NCI-H446 (cell line): ENCODE measurements around the gene FAM53A.
"Not testable (repeated sequence)": the region's sequence is repeated elsewhere in the genome, so short reads cannot be mapped to it uniquely, and the experiment has no call there.

Source experiments
- DNase-seq, 2 experiments: peaks; one replicate each; lab custom pipeline; 2025; lab: John Stamatoyannopoulos, UW

FAM53A gene

DNA sequence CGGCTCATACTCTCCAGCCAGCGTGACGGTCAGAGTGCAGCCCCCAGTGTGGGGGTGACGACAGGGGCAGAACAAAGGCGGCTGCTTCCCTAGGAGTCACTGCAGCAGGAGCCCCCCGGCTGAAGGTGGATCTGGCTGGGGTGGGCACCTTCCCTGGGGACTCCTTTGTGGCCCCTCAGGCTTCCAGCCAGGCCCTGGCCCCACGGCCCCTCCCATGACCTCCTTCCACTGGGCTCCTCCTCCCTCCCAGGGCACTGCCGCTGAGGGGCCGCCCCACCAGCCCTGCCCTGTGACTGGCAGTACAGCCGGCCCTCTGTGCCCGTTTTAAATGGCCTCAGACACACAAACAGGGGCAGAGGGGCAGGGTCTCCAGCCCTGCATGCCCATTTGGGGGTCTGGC lies 61.9 kb downstream of the FAM53A start:
- DNase-seq = no peak

DNA sequence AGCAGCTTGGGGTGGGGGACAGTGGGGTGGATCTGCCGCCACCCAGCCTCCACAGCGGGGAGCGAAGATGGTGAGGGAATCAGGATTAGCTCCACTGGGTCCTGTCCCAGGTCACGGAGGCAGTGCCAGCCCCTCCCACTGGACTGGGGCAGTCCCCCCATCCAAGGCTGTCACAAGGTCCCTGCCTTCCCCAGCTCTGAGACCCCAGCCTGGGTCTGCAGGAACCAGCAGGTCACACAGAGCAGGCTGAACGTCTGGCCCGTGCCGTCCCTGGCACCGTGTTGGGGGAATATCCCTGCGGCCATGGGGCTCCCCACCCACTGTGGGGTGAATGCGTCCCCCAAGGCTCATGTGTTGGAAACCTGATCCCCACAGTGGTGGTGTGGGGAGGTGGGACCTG lies 62.6 kb downstream of the FAM53A start:
- DNase-seq = no peak

DNA sequence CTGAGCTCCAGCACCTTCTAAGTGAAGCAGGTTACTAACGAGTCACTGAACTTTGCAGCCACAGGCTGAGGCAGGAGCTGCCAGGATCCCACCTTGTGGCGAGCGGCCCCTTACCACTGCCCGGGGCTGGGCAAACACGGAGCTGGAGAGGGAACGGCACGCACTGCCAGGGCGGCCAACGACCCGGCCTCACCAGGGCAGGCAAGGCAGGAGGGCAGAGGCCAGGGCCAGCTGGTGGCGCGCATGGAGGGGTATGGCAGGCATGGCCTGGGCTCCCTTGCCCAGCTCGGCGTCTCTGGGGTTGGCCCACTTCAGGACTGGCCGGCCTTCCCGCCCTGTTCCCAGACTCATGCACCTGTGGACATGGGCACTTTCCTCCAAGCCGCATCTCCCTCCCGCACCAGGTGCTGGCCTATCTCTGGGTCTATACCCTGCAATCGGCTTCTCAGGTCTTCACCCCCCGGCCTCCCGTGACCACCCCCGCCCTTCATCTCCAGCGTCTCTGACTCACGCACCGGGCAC lies 64.9 kb downstream of the FAM53A start:
- DNase-seq = no peak

DNA sequence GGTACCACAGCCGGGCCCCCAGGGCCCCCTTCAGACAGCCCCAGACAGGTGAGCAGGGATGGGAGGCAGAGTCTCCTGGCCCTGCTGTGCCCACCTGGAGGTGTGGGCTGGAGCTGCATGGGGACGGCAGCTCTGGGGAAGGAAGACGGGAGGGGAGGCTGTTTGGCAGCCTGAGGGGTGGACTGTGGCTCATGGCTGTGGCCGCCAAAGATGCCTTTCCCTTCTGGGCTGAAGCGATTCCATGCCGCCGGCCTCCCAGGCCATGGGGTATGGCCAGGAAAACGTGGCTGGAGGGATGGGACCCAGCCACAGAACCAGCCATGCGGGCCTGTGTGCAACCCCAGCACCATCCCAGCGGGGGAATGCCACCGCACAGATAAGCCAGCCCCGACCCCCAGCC lies 65.7 kb downstream of the FAM53A start:
- no peak for DNase-seq

DNA sequence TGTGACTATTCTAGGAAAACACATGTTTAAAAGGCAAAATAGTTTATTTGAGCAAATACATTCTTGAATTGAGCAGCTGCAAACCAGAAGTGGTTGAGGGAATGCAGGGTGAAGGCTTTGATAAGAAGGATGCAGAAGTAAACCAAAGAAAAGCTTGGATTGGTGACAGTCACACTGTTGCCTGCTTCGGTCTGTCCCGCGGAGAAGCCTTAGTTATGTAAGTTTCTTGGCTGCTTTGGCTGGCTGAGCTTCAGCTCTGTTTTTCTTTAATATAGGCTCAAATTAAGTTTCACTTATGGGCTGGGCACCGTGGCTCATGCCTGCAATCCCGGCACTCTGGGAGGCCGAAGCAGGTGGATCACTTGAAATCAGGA lies 67.6 kb downstream of the FAM53A start:
- no peak for DNase-seq

DNA sequence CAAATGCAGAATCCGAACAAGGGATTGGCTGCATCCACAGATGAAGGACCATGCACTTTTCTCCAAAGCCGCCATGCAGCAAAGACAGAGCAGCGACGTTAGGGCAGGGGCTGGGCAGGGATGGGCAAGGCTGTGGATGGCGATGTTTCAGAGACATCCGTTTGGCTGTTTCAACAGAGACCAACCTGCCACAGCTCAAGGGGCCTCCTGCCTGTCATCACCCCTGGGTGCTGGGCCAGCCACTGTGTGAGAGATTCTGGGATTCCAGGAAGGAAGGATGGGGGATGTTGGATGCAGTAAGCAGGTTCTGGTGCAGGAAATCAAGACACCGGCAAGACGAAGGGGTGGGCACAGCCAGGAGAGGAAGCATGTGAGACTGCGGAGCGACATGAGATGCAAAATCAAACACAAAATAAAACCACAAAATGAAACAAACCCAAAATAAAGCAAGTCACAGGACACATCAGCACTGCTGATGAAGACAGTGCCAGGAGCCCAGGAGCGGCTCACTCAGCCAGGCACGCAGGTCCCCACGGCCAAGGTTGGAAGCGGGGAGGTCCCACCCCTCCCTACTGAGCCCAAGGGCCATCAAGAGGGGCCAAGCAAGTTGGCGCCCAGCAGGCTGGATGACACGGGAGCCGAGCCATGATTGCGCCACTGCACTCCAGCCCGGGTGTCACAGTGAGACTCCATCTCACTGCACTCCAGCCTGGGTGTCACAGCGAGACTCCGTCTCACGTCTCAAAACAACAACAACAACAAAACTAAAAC lies 68.1 kb downstream of the FAM53A start:
- DNase-seq = no peak

DNA sequence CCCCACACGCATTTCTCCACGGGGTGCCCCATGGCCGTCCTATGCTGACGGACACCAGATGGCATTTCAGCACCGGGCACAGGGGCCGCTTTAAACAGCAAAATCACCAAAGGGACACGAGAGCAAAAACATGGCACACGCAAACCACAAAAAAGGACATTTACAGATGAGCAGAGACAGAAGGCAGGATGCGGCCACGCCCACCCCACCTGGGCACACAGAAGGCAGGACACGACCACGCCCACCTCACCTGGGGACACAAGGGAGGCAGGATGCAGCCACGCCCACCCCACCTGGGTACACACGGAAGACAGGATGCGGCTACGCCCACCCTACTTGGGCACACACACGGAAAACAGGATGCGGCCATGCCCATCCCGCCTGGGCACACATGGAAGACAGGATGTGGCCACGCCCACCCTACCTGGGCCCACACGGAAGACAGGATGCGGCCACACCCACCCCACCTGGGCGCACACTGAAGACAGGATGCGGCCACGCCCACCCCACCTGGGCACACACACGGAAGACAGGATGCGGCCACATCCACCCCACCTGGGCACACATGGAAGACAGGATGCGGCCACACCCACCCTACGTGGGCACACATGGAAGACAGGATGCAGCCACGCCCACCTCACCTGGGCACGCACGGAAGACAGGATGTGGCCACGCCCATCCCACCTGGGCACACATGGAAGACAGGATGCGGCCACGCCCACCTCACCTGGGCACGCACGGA lies 69.1 kb downstream of the FAM53A start:
- DNase-seq = no peak

DNA sequence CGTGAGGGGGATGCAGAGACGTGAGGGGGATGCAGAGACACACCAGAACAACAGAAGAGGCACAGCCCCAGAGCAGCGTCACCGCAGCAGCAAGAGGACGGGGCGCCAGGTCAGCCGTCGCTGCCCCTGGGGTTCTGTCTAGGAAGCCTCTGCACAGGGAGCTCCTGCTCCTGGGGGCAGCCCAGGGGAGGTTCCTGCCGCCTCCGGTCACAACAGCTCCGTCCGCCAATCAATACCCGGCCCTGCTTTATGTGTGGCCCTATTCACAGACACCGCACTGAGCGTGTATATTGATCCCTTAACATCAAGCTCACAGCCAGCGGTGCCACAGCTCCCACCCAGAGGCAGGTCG lies 69.6 kb downstream of the FAM53A start:
- DNase-seq = no peak

DNA sequence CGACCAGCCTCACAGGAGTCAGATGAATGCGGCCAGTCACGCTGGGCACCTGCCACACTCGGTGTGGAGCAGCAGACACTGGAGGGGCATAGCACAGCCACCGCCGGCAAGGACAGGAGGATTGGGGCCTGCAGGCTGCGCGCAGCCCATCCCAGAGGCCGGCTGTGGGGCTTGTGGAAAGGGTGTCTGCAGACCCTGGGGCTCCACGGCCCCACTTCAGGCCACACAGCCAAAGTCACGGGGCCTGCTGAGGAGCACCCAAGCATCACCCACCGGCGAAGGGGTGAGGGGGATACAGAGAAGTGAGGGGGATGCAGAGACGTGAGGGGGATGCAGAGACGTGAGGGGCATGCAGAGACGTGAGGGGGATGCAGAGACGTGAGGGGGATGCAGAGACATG lies 70.1 kb downstream of the FAM53A start:
- DNase-seq = no peak

DNA sequence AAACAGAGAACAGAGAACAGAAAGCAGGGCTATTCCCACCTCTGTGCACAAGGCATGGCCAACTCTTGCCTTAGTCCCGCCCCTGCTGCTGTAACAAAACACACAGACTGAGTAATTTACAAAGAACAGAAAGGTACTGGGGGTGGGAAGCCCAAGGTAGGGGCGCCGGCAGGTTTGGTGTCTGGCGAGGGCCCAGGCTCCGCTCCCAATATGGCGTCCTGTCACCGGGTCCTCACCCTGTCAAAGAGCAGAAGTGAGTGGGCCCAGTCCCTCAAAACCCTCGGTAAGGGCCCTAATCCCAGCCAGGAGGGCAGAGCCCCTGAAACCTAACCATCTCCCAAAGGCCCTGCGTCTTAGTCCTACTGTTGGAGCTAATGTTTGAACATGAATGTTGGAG lies 71.0 kb downstream of the FAM53A start:
- DNase-seq = no peak

DNA sequence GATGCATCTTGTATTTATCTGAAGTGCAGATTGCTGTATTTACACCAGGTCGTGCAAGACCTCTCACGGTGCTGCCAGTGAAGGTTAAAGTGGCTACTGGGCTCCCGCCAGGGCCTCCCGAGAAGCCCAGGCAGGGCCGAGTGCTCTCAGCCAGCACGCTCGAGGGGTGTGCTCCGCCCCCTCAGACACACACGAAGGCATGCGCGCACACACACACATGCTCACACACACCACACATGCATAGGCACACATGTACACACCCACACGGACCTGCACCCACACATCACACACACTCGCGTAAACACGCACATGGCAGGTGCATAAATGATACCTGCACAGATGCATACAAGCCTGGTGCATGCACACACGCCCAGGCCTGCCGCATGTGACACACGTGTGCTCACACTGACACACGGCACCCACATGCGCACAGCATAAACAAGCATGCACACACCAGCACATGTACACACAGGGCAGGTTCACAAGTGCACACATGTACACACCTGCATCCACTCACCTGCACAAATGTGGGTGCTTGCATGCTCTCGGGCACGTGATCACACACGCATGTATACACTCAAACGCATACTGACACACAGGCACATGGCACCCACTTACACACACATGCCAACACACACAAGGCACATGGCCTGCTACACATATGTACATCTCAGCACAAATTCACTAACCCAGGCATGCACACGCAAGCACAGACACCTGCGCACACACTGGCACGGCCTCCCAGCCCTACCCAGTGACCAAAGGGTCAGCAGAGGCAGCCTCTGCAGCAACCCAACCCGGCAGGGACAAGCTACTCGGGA lies 71.6 kb downstream of the FAM53A start:
- DNase-seq = no peak

DNA sequence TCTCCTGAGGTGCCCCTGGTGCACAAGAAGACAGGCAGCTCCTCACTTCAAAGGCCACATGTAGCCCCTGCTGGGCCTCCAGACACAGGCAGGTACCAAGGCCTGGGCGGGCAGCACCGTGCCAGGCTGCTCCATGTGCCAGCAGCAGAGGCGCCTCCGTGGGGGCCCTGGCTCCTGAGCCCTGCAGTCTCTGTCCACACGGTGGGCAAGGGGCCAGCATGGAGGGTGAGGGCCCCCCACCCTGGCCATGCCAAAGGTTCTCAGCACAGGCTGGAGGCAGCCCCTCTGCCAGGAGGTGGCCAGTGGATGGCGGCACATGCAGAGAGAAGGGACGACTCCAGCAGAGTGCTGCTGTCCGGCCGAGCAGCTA lies 72.6 kb downstream of the FAM53A start:
- no peak for DNase-seq

DNA sequence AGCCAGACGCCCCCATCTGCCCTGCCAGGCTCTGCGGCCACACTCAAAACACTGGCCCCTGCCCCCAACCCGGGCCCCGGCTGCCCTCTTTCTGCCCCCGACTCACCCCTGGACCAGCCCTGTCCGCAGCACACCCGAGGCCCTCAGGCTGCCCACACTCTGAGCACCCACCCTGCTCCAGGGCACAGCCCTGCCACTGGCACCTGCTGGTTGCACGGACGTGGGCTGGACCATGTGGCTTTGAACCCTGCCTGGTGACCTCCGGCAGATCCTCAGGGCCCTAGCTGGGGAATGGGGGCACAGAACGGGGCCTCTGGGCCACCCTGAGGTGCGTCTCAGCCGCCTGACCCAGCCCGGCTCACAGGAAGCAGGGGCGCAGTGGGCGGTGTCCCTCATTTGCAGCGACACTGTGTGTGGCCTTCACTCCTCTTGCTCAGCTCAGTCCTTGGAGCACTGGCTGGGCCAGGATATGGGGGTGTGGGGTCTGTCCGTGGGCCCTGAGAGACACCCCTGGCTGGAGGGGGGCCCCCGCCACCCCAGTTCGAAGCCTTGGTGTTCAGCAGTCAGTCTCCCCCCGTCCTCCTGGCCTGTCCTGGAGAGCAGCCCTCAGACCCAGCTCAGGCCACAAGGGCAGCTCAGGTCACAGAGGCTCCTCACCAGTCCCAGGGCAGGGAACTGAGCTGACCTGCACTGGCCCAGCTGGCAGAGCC lies 73.2 kb downstream of the FAM53A start:
- DNase-seq = no peak

DNA sequence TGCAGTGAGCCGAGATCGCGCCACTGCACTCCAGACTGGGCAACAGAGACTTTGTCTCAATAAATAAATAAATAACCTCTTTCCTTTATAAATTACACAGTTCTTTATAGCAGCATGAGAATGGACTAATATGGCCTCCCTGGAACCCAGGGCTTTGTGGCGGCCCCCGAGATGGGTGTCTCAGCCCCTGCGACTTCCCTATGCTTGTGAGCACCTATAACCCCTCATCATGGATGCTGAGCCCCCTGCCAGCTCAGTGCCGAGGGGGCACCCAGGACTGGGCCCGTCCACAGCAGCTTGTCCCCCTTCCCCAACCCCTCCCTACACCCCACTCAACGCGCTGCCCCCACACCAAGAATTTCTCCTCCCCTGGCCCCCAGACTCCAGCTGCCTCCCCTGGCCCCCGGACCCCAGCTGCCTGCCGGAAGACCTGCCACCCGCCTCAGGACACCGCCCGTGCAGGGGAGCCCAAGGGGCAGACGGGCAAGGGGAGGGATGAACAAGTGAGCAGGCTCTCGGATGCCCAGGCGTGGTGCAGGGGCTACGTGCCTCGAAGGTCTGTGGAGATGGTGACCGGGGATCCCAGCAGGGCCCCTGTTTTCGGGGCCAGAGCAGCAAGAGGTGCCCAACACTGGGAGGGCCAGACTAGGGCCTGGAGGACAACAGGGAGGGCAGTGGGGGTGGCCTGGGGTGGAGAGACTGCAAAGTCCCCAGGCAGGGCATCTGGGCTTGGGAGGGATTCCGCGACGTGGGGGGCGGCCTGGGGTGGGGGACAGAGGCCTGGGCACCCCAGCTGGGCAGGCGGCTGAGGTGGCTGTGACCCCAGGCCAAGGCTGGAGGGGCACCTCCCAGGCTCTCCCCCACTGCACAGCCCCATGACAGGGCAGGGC lies 74.0 kb downstream of the FAM53A start:
- DNase-seq = no peak

DNA sequence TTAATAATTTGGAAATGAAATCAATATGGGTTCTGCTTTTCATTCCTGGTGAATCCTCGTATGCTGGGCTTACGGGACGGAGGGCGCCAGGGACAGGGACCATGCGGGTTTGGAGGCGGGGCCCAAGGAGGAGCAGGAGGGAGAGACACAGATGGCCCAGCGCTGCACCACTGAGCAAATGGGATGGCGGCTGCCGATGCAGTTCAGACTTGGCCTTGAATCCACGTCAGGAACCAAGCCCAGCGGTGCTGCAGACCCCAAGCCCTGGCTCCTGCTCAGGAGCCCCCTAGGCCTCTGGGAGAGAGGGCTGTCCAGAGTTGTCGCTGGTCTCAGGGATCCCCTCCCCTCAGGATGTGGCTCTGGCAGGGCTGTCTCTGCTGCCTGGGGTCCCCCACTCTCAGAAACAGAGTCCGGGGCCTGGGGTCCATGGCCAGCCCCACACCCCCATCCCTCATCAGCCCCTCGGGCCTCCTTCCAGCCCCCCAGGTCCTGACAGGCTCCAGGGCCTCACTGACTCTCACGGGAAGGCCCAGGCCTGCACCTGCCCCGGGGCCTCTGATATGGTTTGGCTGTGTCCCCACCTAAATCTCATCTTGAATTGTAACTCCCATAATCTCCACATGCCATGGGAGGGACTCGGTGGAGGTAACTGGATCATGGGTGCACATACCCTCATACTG lies 75.2 kb downstream of the FAM53A start:
- peak in 1 of 2 experiments; percentile 18 for DNase-seq

DNA sequence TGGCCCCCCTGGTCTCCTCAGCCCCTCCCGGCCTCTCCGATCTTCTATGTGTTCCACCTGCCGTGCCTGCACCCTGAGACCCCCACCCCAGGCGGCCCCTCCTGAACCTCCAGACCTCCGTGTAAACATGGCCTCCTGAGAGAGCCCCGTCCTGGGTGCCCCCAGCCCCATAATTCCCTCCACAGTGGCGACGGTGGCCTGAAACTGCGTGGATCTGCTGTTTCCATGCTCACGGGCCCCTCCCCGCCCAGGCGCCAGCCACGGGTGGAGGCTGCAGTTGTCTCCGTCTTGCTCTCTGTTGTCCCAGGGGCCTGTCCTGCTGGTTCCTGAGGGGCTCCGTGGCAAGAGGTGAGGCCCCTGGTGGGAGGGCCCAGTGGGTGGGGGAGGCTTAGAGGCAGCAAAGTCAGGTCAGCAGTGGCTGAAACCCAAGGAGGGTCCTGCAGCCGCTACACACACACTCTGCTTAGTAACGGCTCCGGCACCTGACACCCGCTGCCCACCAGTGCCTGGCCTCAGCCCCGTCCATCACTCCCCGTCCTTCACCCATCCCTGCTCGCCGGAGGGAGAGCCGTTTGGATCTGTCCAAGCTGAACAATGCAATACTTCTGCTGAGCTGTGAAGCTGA lies 75.8 kb downstream of the FAM53A start:
- no peak for DNase-seq

DNA sequence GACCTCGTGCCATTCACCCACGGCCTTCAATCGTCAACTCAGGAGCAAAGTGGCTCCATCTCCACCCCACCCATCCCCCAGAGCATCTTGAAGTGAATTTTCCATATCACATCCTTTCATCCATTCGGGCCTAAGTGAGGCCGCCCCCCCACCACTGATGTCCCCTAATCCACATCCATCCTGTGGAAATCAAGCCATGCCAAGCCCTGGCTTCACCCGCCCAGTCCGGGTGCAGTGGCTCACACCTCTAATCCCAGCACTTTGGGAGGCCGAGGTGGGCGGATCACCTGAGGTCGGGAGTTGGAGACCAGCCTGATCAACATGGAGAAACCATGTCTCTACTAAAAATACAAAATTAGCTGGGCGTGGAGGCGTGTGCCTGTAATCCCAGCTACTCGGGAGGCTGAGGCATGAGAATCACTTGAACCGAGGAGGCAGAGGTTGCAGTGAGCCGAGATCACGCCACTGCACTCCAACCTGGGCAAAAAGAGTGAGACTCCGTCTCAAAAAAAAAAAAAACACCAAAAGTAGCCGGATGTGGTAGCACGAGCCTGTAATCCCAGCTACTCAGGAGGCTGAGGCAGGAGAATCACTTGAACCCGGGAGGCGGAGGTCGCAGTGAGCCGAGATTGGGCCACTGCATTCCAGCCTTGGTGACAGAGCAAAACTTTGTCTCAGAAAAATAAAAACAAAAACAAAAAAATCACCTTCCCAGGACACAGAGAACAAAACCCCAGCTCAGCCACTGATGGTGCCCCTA lies 76.5 kb downstream of the FAM53A start:
- not testable (repeated sequence) for DNase-seq

DNA sequence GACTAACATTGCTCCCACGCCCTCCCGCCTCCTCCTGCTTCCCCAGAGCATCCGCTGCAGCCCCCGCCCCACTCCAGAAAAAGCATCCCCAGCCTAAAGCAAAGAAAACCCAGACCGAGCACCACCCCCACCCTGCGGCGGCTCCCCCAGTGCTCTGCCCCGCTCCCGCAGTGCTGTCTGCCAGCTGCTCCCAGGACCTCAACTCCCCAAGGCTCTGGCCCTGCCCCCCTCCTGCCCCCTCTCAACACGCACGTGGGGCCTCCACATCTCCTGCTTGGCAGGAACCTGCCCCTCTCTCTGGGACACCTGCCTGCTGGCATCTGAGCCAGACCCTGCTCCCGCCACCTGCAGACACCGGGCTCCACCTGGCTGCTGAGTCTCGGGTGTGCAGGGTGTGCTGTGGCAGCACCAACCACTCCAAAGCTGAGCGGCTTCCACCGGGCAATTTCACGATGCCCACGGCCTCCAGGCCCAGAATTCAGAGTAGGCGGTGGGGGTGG lies 79.4 kb downstream of the FAM53A start:
- DNase-seq = no peak

DNA sequence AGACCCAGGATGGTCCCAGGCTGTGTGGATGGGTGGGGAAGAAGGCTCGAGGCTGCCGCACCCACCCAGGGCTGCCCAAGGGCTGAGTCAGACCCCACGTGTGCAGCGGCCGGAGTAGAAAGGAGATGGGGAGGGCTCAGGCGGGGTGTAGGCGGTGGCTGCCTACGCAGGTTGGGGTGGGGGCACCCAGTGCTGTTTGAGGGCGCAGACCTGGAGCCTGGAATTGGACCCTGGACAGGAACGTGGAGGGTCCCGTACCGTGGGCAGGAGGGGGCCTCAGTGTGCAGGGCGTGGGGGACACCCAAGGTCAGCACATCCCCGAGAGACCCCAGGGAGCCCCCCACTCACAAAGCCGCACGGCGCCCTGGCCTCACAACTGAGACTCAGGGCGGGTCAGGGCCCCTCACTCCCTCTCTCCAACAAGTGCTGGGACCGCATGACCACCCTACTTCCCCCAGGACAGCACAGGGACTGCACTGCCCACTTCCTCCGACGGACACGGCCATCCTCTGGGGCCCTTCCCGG lies 79.9 kb downstream of the FAM53A start:
- DNase-seq = no peak
